Astrocyte (in vitro differentiated cells and primary cell): ENCODE results near the gene TLCD1.
"Not testable (repeated sequence)": the region's sequence is repeated elsewhere in the genome, so short reads cannot be mapped to it uniquely, and the experiment has no call there.

Experiments
- CTCF ChIP-seq: IDR thresholded peaks from 2 replicates; pipeline ENCODE4 v1.5.1; 2011; ENCODE audit warnings: low read depth, mild to moderate bottlenecking, inconsistent platforms, low read length, moderate library complexity; ENCODE audit not compliant: insufficient read depth
- EZH2 ChIP-seq: IDR thresholded peaks from 2 replicates; pipeline ENCODE4 v1.6.1; 2012; ENCODE audit warnings: mild to moderate bottlenecking, low read length, inconsistent platforms; ENCODE audit not compliant: insufficient read depth

- TF ChIP-seq CTCF, EZH2: not testable (repeated sequence)
These were observed 10.1 kb upstream of the TLCD1 start for GRCh38 chr17:28735913-28736769.
